ENCODE data around the gene GPX2.

The GPX2 gene

GRCh38 chr14:64912261-64912660 lies 30.3 kb downstream of the GPX2 start:
- DNase-seq = peak in 1 of 5 experiments; percentile 54

GRCh38 chr14:64910847-64911495 lies 31.6 kb downstream of the GPX2 start:
- no peak for DNase-seq

DNA sequence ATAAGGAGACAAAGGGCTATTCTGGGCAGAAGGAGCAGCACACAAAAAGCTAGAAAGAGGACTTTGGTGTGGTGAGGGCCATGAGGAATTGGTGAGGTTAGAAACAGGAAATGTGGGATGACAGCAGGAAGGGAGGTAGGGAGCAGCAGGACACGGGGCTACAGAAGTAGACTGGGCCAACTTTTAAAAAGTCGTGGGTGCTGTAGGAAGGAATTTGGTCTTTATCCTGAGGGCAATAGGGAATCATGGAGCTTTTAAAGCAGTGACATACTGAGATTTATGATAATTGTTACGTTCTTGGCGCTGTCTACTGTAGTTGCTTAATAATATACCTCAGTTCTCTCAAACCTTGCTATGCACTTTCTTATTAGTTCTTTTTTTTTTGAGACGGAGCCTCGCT lies 36.5 kb downstream of the GPX2 start:
- DNase-seq = no peak

GRCh38 chr14:64899958-64900357 lies 42.6 kb downstream of the GPX2 start:
- DNase-seq = no peak

- peak in 3 of 5 experiments; percentile 4 to 67 (median 19) for DNase-seq
Observed at GRCh38 chr14:64891839-64892375, 50.6 kb downstream of the GPX2 start.

- DNase-seq = no peak
Observed at GRCh38 chr14:64891173-64891838, 51.2 kb downstream of the GPX2 start.

- DNase-seq = no peak
Observed at GRCh38 chr14:64889352-64889751, 53.2 kb downstream of the GPX2 start.

Data from T-helper 2 cell (primary cell).